Measurements from ENCODE around the gene ANG.

DNA sequence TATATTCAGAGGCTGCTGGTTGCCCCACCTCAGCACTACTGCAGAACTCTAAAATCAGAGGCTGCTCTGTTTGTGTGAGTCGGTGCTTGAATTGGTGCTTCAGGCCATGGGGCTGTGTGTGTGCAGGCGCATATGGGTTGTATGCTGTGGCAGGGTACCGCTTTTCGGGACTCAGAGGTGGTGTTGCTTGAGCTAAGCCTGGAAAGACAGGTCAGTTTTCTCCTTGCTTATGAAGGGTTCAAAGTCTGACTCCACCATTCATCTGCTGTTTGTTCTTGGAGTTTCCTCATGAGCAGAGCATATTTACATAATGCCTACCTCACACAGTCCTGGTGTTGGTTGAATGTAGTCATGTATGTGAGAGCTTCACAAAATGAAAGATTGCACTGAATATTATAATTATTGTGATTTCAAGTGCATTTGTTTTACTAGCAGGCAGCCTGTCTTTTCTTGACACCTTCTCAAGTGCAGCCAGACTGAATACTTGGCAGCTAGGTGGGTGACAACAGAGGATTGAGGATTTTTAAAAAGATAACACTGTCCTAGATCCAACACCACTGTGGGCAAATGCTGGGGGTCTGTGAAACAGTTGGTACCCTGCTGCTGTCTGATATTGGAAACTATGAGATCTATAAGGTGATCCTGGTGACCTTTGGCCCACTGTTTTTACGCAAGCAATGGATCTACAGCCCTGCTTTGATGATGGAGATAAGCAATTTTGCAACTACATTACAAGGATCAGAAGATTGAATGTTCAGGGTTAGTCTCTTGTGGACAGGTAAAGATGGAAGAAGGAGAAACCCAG, 1.0 kb upstream of the ANG start:
- TF ChIP-seq EP300 (IDR thresholded peaks at IDR 0.05) (no peak), POLR2A (IDR thresholded peaks at IDR 0.05) (no peak)
- TF ChIP-seq, protein P1, sequence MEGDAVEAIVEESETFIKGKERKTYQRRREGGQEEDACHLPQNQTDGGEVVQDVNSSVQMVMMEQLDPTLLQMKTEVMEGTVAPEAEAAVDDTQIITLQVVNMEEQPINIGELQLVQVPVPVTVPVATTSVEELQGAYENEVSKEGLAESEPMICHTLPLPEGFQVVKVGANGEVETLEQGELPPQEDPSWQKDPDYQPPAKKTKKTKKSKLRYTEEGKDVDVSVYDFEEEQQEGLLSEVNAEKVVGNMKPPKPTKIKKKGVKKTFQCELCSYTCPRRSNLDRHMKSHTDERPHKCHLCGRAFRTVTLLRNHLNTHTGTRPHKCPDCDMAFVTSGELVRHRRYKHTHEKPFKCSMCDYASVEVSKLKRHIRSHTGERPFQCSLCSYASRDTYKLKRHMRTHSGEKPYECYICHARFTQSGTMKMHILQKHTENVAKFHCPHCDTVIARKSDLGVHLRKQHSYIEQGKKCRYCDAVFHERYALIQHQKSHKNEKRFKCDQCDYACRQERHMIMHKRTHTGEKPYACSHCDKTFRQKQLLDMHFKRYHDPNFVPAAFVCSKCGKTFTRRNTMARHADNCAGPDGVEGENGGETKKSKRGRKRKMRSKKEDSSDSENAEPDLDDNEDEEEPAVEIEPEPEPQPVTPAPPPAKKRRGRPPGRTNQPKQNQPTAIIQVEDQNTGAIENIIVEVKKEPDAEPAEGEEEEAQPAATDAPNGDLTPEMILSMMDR (IDR thresholded peaks at IDR 0.05): no peak
